SK-N-MC (cell line): ENCODE results near the gene SLC4A11.

Experiments used
- EZH2 ChIP-seq: fragments of 200-600 bp; sonication (generic); IDR thresholded peaks from one replicate; pipeline ENCODE4 v1.6.1; 2017; ENCODE audit warnings: antibody characterized with exemption
- FOXP2 ChIP-seq: optimal IDR thresholded peaks from 2 replicates; pipeline ENCODE3; 2011; ENCODE audit warnings: mild to moderate bottlenecking, moderate library complexity; ENCODE audit not compliant: insufficient read depth; ENCODE audit errors: extremely low read length, control extremely low read depth
- POLR2AphosphoS5 ChIP-seq: IDR thresholded peaks from 2 replicates; pipeline ENCODE4 v1.6.1; 2012; ENCODE audit warnings: mild to moderate bottlenecking, low read depth, low read length, borderline replicate concordance

DNA sequence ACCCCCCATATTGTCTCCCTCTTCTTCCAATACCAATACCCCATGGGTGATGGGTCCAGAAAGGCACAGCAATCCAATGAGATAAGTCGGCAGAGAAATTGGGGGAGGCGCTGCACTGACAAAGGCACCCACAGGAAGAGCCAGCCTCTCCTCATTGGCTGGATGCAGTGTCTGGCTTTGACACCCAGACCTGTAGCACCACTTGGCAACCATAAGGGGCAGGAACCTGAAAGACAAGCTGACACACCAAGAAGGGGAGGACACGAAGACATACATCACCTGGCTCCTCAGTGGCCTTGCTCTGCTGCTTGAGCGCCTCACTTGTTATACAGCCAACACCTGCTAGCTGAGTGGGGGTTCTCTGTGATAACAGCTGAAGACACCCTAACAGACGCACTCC lies 19.4 kb upstream of the SLC4A11 start:
- no peak for TF ChIP-seq POLR2AphosphoS5
- TF ChIP-seq EZH2 = no peak
- no peak for TF ChIP-seq FOXP2
